Suprapubic skin (tissue), 4 donors: Measurements from ENCODE around the gene PARD3B.

ENCODE experiments used
- POLR2A ChIP-seq, 2 donors: fragments of 450-650 bp; IDR thresholded peaks; one replicate each; pipeline ENCODE4 v1.6.1; 2017; ENCODE audit warnings: antibody characterized with exemption in 2 of 2, mild to moderate bottlenecking in 2 of 2, moderate library complexity in 2 of 2
- POLR2AphosphoS5 ChIP-seq, 3 donors: sonication (generic); formaldehyde crosslinking; IDR thresholded peaks; one replicate each; pipeline ENCODE4 v1.6.1; 2017; ENCODE audit warnings: antibody characterized with exemption in 3 of 3

DNA sequence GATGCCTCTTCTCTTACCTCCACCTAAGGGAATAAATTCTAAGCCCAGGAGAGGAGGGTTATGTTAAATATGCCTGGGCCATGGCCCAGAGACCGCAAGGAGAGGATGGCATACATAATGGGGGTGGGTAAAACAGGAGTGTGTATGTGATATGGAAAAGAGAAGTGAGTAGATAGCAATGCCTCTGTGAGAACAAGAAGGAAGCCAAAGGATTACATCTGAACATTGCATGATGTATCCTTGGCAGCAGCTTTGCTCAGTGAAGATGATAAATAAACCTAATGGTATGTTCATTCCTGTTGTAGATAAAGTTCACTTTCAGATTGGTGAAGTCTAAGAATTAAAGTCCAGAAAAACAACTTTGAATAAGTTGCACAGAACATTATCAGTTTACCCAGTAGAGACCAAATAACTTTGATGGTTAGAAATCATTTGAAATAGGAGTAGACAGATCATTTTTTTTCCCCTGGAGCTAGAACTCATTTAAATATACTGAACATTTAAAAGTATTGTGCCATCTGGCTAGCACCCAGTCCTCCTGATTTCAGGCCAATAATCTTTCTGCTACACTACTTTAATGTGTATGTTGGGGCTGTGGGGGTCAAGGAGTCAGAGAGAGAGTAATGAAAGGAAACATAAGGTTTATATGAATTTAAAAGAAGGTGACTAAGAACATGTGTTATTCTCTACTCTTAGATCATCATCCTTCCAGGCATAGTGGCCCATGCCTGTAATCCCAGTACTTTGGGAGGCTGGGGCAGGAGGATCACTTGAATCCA lies 231.7 kb downstream of the PARD3B start:
- TF ChIP-seq POLR2AphosphoS5 (IDR thresholded peaks at IDR 0.05) (no peak), POLR2A (IDR thresholded peaks at IDR 0.05) (no peak)
